Activated naive CD4-positive, alpha-beta T cell treated with anti-CD3 and anti-CD28 coated beads, Interleukin-2, amount 50 U/mL, for 16 hours (primary cell): ENCODE measurements around the gene MRPL52.
A peak's percentile ranks its signal among the peaks of the same experiment; 100 is the strongest.
"Not testable (repeated sequence)": the region's sequence is repeated elsewhere in the genome, so short reads cannot be mapped to it uniquely, and the experiment has no call there.

Experiments
- DNase-seq: peaks from one replicate; pipeline ENCODE4 v3.0.0-alpha.2; 2020

Gene MRPL52

GRCh38 chr14:22841311-22841710 is 11.6 kb downstream of the MRPL52 start:
- no peak for DNase-seq

- no peak for DNase-seq
These were observed 12.1 kb downstream of the MRPL52 start for GRCh38 chr14:22841769-22842168.

DNA sequence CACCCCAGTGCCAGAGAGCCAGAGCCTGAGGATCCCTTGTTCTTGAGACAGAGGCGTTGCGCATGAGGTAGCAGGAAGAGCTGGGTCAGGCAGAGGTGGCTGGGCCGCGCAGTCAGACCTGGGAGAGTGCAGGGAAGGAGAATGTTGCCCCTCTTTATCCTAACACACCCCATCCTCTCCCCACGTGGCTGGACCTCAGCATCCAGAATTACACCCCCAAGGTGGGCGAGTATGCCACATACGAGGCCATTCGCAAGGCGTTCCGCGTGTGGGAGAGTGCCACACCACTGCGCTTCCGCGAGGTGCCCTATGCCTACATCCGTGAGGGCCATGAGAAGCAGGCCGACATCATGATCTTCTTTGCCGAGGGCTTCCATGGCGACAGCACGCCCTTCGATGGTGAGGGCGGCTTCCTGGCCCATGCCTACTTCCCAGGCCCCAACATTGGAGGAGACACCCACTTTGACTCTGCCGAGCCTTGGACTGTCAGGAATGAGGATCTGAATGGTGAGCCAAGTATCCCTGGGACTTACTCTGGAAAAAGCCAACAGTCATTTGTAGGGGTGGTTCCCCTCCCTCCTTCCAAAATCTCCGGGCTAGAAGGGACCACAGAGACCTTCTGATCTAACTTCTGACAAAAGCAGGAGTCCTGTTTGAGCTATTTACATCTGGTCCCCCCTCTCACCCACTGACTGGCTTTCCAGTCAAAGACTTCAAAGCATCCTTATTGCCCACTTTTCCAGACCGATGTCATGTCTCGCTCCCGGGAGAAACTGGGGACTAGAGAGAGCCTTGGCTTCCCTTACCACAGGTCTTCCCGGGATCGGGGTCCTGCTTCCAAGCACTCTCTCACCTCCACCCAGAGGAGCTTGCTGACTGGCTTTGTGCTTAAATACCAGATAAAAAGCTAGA is 12.8 kb downstream of the MRPL52 start:
- DNase-seq: no peak

DNA sequence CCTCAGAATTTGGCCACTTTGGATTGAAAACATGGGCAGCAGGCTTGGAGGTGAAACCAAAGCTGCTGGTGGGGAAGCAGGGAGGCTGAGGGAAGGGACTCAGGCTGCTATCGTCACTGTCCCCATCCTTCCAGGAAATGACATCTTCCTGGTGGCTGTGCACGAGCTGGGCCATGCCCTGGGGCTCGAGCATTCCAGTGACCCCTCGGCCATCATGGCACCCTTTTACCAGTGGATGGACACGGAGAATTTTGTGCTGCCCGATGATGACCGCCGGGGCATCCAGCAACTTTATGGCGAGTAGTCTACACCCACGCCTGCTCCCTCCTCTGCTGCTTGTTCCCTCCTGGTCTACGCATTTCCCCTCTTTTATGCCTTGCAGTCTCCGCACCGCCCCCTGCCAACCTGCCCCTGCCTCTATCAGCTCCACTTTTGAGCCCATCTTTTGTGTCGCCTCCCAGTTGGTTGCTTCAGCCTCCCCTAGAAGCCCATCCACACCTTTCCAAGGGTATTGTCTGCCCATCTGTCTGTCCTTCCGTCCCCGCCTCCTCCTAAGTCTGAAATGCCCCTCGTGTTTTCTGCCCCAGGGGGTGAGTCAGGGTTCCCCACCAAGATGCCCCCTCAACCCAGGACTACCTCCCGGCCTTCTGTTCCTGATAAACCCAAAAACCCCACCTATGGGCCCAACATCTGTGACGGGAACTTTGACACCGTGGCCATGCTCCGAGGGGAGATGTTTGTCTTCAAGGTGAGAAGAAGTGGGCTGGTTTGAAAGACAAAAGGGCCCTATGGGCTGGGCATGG is 13.6 kb downstream of the MRPL52 start:
- DNase-seq: no peak

GRCh38 chr14:22844221-22845102 is 14.8 kb downstream of the MRPL52 start:
- DNase-seq: no peak

GRCh38 chr14:22845103-22845394 is 15.4 kb downstream of the MRPL52 start:
- no peak for DNase-seq

DNA sequence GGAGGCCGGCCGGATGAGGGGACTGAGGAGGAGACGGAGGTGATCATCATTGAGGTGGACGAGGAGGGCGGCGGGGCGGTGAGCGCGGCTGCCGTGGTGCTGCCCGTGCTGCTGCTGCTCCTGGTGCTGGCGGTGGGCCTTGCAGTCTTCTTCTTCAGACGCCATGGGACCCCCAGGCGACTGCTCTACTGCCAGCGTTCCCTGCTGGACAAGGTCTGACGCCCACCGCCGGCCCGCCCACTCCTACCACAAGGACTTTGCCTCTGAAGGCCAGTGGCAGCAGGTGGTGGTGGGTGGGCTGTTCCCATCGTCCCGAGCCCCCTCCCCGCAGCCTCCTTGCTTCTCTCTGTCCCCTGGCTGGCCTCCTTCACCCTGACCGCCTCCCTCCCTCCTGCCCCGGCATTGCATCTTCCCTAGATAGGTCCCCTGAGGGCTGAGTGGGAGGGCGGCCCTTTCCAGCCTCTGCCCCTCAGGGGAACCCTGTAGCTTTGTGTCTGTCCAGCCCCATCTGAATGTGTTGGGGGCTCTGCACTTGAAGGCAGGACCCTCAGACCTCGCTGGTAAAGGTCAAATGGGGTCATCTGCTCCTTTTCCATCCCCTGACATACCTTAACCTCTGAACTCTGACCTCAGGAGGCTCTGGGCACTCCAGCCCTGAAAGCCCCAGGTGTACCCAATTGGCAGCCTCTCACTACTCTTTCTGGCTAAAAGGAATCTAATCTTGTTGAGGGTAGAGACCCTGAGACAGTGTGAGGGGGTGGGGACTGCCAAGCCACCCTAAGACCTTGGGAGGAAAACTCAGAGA is 16.3 kb downstream of the MRPL52 start:
- DNase-seq: no peak

DNA sequence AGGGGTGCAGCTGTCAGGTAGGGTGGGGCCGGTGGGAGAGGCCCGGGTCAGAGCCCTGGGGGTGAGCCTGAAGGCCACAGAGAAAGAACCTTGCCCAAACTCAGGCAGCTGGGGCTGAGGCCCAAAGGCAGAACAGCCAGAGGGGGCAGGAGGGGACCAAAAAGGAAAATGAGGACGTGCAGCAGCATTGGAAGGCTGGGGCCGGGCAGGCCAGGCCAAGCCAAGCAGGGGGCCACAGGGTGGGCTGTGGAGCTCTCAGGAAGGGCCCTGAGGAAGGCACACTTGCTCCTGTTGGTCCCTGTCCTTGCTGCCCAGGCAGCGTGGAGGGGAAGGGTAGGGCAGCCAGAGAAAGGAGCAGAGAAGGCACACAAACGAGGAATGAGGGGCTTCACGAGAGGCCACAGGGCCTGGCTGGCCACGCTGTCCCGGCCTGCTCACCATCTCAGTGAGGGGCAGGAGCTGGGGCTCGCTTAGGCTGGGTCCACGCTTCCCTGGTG is 17.2 kb downstream of the MRPL52 start:
- no peak for DNase-seq

DNA sequence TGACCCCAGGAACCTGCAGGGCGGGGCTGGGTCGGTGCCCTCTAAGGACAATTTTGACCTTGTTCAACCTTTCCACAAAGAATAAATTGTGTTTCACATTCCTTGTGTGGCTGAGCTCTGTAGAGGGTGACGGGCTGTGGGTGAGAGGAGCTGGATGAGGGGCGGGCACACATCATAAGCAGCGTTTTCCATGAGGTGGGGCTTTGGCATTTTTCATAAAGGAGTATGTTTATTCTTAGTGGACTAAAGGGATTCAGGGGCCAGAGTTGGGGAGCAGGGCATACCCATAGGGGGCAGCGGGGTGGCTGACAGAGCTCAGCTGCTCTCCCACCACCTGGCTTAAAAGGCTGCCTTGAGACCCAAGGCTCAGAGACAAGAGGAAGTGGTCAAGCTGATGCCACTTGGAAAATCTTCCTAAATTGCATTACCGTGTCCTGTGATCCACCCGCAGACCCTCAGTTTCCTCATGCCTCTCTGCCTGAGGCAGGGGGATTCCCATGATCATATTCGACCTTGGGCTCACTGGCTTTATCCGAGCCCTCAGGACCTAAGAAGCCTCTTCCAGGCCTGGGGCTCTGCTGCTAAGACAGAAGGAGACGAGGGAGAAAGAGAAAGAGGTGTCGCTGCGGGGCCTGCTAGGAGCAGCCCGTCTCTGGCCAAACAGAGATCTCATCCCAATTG is 18.1 kb downstream of the MRPL52 start:
- DNase-seq: no peak

GRCh38 chr14:22848351-22849164 is 18.9 kb downstream of the MRPL52 start:
- no peak for DNase-seq

DNA sequence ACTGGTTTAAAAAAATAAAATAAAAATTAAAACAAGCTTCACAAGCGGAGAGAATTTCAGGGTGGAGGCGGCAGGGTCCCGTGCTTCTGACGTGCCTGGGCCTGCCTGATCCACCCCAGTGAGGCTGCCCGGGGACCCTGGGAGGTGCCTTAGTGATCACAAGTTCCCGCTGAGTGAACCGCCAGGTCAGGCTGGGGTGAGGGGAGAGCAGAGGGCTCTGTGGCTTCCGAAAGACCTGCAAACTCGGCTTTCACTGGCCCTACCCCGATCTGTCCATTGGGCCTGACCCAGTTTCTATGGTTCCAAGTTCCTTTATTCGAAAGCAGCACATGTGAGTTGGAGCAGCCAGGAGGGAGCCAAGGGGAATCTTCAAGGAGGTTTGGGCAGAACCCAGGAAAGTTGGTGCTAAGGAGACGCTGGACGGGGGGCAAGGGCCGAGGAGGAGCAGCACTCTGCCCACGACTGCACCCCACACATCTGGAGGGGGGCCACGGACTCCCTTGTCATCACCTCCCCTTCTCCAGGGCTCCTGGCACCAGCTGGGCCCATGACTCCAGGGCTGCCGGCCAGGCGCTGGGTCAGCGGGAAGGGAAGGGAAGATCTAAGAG is 19.6 kb downstream of the MRPL52 start:
- no peak for DNase-seq

DNA sequence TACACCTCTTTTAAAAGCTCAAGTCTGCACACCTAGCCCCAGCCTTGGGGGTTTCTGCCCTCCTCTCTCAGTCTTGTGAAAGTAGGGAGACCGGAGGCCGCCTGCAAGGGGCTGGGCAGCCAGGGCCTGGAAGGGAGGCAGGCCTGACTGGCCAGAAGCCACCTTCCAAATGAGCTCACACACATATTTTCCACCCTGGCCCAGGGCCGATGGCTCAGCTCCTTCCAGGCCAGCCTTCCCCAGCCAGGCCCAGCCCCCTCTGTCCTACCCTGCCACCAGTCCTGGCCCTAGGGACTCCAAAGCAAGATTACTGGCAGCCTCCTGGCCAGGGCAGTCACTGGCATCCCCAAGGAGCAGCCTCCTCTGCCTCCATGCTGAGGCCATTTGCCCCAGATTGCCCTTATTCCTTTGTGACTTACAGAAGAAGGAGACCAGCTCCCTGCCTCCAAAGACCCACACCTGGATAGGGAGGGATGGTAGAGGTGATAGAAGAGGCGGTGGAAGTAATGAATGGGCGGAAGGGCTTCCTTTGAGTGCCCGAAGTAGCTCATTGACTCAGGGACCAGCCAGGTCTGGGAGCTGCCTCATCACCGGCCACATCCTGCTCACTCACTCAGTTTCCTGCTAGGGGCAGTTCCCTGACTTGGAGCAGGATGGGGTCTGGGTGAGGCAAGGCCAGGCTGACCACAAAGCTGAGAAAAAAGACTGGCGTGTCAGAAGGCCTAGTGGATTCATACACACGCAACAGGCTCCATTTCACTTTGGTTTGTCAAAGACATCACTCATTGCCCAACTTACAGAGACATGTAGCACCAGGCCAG is 21.5 kb downstream of the MRPL52 start:
- no peak for DNase-seq

GRCh38 chr14:22852178-22852577 is 22.5 kb downstream of the MRPL52 start:
- not testable (repeated sequence) for DNase-seq

DNA sequence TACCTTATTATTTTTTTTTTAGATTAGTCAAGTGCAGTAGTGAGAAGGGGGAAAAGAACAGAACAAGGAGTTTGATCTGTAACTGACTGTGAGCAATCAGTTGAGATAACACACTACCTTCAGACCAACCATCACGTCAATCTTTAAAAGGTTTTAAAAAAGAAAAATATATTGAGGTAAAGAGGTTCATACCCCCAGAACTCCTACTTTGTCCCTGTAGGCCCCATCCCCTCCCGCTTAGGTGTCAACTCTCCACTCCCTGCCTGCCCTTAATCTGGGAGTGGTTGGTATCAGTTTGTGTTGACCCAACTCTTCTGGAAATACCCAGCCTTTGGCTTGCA is 22.9 kb downstream of the MRPL52 start:
- DNase-seq: no peak

DNA sequence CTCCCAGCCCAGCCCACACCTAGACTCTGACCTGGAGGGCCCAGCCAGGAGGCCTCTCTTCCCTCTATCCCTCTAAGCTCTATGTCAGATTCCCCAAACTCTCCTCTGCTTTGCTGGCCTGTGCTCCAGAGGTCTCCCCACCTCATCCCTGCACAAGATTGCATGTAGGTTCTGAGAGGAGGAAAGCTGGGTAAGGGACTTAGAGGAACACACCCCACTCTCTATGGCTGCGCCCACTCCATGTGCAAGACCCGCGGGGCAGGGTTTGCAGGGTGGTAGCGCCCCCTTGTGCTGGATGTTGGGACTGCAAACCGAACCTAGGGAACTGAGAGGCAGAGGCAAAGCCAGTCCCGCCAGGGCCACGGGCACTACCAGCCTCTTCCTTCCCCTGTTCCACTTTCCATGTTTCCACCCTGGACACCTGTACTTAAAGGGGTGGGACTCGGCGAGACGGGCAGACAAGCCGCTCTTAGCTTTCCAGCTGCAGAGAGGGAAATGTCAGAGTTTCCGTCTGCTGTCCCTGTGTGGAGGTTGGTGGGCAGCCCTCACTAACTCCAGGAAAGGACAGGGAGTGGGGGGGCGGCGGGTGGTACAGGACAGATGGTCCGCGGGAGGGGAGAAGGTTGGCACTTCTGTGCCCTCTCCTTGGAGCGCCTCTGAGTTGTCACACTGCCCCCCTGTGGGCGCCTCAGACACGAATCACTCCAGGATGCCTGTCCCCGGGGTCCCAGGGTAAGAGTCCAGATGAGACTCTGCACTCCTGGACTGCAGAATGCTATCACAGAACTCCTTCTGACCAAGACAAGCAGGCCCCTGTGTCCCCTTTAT is 23.5 kb downstream of the MRPL52 start:
- DNase-seq: peak; percentile 90

- not testable (repeated sequence) for DNase-seq
These were observed 24.6 kb downstream of the MRPL52 start for GRCh38 chr14:22854296-22854695.

DNA sequence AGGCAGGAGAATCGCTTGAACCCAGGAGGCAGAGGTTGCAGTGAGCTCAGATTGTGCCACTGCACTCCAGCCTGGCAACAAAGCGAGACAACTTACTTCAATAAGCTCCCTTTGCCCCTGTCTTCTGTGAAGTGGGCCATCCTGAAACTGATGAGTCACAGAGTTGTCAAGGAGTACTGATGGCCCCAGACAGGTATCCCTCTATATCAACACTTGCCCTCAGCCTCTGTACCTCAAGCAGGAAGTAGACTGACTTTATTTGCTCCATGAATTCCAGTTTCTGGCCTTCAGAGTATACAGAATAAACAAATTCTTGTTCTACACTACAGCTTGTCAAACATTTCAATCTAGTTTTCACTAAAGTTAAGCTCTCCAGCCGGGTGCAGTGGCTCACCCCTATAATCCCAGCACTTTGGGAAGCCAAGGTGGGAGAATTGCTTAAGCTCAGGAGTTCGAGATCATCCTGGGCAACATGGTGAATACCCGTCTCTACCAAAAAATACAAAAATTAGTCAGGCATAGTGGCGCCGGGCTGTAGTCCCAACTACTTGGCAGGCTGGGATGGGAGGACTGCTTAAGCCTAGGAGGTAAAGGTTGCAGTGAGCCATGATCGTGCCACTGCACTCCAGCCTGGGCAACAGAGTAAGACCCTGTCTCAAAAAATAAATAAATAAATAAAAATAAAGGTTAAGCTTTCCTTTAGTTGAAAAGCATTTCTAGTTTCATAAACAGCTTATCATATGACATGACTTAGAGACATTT is 25.5 kb downstream of the MRPL52 start:
- DNase-seq: no peak

GRCh38 chr14:22856428-22856827 is 26.7 kb downstream of the MRPL52 start:
- DNase-seq: no peak
